Mononuclear cell (primary cell): ENCODE data around the gene ZNF343. TPM values are rescaled to one million over a fixed set of nuclear protein-coding genes. Genes with fewer than 3 reads are reported as not detected.

Experiments used
- total RNA-seq: library from RNA; depleted of rRNA; stranded (reverse); fragments of >200 nt; gene quantifications from one replicate; pipeline ENCODE4 v1.2.3, GENCODE V29; 2012

ZNF343 gene
- total RNA-seq, 1 donor: 3.1 TPM

Other genes starting within 250 kb of the ZNF343 start
- gene TGM3, start 212.9 kb downstream of the ZNF343 start, total RNA-seq: 0.10 TPM
- gene TGM6, start 128.0 kb downstream of the ZNF343 start, total RNA-seq: not detected
- 144 TPM for gene SNRPB, start 38.1 kb downstream of the ZNF343 start, total RNA-seq
- not detected for gene TMC2, start 27.7 kb upstream of the ZNF343 start, total RNA-seq
- gene NOP56, start 143.7 kb upstream of the ZNF343 start, total RNA-seq: 109 TPM
- gene IDH3B, start 155.3 kb upstream of the ZNF343 start, total RNA-seq: 103 TPM
- 0.63 TPM for gene EBF4, start 183.9 kb upstream of the ZNF343 start, total RNA-seq